HEK293T (cell line): Measurements from ENCODE around the gene ZFR.

Experiments used
- BHLHE40 ChIP-seq: fragments of 450-650 bp; IDR thresholded peaks from 2 replicates; pipeline ENCODE4 v1.6.1; 2016; ENCODE audit warnings: mild to moderate bottlenecking, moderate library complexity, borderline replicate concordance
- CTBP1 ChIP-seq: fragments of 450-650 bp; IDR thresholded peaks from 2 replicates; pipeline ENCODE4 v1.6.1; 2016; ENCODE audit warnings: borderline replicate concordance
- FOXM1 ChIP-seq: fragments of 450-650 bp; IDR thresholded peaks from 2 replicates; pipeline ENCODE4 v1.6.1; 2017; ENCODE audit warnings: mild to moderate bottlenecking, borderline replicate concordance
- SP1 ChIP-seq: fragments of 450-650 bp; IDR thresholded peaks from 2 replicates; pipeline ENCODE4 v1.6.1; 2017
- TARDBP ChIP-seq: fragments of 450-650 bp; IDR thresholded peaks from 2 replicates; pipeline ENCODE4 v1.6.1; 2016
- TF ChIP-seq, protein P1 (sequence below): fragments of 450-650 bp; IDR thresholded peaks from 2 replicates; pipeline ENCODE4 v1.6.1; 2016

DNA sequence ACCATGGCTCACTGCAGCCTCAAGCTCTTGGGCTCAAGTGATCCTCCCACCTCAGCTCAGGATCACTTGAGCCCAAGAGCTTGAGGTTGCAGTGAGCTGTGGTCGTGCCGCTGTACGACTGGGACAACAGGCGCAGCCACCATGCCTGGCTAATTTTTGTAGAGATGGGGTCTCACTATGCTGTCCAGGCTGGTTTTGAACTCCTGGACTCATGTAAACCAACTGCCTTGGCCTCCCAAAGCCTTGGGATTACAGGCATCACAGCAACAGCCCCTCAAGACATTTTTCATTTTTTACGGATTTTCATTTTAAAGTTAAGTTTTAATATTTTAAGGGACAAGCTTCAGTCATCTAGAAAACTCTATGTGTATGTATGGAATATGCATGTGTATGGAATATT is 78.9 kb downstream of the ZFR start:
- no peak for TF ChIP-seq TARDBP
- no peak for TF ChIP-seq SP1
- TF ChIP-seq CTBP1: no peak
- TF ChIP-seq FOXM1: no peak
- TF ChIP-seq, protein P1, sequence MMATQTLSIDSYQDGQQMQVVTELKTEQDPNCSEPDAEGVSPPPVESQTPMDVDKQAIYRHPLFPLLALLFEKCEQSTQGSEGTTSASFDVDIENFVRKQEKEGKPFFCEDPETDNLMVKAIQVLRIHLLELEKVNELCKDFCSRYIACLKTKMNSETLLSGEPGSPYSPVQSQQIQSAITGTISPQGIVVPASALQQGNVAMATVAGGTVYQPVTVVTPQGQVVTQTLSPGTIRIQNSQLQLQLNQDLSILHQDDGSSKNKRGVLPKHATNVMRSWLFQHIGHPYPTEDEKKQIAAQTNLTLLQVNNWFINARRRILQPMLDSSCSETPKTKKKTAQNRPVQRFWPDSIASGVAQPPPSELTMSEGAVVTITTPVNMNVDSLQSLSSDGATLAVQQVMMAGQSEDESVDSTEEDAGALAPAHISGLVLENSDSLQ: no peak
- no peak for TF ChIP-seq BHLHE40
